ENCODE results near the gene LYST.

GRCh38 chr1:235721982-235722381 lies 144.7 kb downstream of the LYST start:
- no peak for TF ChIP-seq POLR2AphosphoS5 (IDR thresholded peaks at IDR 0.05; ENCODE audit: borderline replicate concordance, low read depth, low read length)
- no peak for TF ChIP-seq EZH2 (IDR thresholded peaks at IDR 0.05)

Data from SK-N-MC (cell line).